SU-DHL-6 (cell line): ENCODE measurements around the gene PGAP3.

ENCODE experiments used
- CTCF ChIP-seq: fragments of 200-600 bp; sonication (generic); IDR thresholded peaks from one replicate; pipeline ENCODE4 v1.5.1; 2017; ENCODE audit warnings: antibody characterized with exemption, mild to moderate bottlenecking, low read length, moderate library complexity; ENCODE audit not compliant: insufficient read depth, poor library complexity, severe bottlenecking
- EZH2phosphoT487 ChIP-seq: fragments of 200-600 bp; sonication (generic), shearing (Covaris generic); conservative IDR thresholded peaks from 2 replicates; pipeline ENCODE4 v1.6.1; 2018; ENCODE audit warnings: mild to moderate bottlenecking, antibody characterized with exemption, low read length, moderate library complexity, mixed read lengths

- TF ChIP-seq CTCF (no peak), EZH2phosphoT487 (no peak)
These were observed 24.0 kb upstream of the PGAP3 start for GRCh38 chr17:39711851-39712250.
